GM19193 (cell line): ENCODE measurements around the gene GRIK4.

Experiments
- POLR2A ChIP-seq: IDR thresholded peaks from 4 replicates; pipeline ENCODE4 v1.6.1; 2011; ENCODE audit not compliant: insufficient read depth, insufficient read length; ENCODE audit errors: extremely low read depth

The GRIK4 gene

DNA sequence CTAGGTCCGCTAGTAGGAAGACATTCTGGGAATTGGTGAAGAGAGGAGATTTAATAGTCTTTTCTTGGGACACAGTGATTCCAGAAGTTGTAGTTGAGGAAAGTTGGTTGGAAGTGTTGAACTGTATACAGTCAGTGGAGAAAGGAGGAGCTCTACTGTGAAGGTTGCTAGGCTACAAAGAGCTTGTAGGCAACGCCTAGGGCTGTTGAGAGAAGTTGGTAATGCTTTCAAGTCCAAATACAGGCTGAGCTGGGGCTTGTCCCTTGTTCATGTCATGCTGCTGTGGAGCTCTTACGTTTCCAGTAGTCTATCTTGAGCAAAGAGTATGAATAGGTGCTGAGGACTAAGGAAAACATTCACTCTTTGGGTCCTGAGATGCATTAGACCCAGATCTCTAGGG lies 513.4 kb downstream of the GRIK4 start:
- no peak for TF ChIP-seq POLR2A

DNA sequence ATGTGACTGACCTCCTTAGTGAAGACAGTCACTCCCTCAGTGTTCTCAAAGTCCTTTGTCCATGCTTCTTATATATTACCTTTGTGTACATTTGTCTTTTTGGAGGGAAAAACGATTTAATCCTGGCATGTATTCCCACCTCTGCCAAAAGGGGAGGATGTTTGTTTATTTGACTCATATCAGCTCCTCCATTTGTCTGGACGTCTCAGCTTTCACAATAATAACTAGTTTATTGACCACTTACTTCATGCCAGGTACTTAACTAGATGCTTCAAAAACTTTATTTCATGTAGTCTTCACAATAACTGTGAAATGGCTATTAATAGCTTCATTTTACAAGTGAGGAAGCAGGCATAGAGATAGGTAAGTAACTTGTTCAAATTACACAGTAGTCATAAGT lies 517.6 kb downstream of the GRIK4 start:
- TF ChIP-seq POLR2A = no peak

DNA sequence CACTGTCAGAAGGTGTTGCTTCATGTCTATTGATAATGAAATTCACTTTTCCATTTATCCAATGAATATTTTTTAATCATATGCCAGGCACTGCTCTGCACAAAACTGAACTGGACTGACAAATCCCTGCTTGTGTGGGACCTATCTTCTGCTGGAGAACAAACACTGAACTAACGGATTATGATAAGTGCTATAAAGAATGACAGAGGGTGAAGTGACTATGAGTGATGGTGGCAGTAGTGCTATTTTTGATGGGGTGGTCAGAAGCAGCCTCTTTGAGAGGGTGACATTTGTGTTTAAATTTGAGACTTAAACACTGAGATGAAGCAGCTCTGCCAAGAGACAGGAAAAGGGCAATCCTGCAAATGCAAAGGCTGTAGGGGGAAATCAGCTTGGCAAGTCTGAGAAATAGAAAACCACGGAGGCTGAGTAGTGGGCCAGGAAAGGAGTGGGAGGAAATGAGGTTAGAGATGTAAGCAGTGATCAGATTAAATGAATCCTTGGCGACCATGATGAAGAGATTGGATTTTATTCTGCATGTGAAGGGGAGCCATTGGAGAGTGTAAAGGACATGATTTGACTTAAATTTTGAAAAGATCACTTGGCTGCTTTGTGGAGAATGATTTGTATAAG lies 518.4 kb downstream of the GRIK4 start:
- no peak for TF ChIP-seq POLR2A

DNA sequence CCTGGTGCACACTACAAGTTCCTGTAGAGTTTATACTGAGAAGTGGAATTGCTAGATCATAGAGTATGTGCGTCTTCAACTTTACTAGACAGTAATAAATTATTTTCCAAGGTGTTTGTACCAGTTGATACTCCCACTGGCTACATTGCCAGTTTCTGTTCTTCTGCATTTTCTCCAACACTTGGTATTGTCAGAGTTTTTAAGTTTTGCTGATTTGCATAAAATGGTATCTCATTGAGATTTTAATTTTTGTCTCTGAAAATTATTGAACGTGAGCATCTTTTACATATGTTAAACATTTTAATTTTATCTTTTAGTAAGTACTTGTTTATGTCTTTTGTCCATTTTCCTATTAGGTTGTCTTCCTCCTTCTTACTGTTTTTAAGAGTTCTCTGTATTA lies 519.6 kb downstream of the GRIK4 start:
- no peak for TF ChIP-seq POLR2A

DNA sequence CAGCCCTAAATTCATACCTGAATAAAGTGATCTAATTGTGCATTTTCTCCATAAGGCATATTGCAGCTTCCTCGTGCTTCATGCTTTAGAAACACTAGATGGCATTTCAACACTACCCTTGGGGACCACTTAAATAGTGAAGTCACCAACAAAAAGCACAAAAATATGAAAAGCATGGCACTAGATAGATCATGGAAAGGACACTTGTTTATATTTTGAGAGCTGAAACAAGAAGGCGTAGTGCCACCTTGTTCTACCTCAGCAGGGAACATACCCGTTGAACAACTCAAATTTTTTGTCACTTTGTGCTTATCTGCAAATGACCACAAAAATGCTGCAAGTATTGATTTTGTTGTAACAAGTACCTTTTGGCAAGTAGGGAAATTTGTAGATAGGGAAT lies 521.0 kb downstream of the GRIK4 start:
- no peak for TF ChIP-seq POLR2A

DNA sequence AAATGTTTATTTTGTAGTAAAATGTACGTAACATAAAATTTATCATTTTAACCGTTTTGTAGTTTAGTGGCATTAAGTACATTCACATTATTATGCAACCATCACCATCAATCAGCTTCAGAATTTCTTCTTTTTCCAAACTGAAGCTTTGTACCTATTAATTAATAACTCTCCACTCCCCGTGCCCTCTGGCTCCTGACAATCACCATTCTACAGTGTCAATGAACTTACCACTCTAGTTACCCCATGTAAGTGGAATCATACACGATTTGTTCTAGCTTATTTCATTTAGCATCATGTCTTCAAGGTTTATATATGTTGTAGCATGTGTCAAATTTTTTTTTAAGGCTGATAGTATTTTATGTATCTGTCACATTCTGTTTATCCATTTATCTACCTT lies 522.1 kb downstream of the GRIK4 start:
- TF ChIP-seq POLR2A = no peak

DNA sequence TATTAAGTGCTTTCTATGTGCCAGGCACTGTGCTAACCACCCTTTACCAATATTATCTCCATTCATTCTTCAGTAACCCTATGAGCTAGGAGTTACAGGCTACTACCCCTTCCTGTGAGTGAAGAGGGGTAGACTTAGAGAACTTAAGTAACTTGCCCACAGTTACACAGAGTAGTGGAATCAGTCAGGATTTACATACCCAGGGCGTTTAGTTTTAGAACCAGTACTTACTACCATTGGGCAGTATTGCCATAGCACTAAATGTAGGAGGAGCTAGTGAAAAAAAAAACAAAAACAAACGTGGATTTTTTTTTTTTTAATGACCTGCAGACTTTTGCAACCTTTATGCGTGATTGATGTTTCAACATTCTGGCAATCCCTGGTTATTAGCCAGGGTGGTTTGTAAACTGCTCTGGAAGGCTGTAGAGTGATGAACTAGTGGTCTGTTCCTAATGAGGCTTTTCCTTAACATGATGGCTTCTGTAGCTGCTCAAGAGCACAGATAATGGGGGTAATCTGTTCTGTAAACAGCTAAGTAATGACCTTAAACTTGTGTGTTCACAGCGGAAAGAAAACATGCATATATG lies 523.7 kb downstream of the GRIK4 start:
- TF ChIP-seq POLR2A = no peak

DNA sequence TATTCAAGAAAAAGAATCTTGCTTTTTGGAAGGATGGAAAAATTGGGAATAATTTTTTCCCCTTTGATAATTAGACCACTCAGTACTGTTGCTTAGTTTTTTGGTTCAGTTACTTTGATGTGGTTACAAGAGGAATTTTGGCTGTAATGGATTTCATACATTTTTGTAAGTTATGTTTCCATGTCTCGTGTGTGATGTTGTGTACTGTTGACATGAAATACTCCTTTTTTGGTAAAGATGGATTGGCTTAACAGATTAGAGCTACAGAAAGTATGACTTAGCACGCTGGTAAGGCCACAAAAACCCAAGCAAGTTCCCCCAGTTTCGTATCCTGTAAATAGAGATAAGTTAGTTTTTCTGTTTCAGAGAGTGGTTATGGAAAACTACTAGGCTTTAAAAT lies 524.2 kb downstream of the GRIK4 start:
- no peak for TF ChIP-seq POLR2A

DNA sequence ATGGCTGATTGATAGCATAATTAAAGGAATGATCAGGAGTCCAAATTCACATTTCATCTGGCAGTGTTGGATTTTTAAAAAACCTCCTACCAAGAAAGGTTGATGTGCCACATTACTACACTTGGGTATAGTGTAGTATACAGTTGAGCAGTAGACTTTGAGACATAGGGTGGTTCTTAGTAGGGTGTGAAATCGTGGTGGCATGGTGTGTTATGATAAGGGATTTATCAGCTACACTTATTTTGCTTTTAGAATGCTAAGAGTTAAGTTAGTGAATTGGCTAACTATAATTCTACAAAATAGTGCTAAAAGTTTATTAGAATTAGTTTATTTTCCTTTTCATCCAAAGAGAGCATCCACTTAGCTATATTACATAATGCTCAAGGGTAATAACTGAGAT lies 525.5 kb downstream of the GRIK4 start:
- TF ChIP-seq POLR2A = no peak
